ENCODE results near the gene ZNF652.

DNA sequence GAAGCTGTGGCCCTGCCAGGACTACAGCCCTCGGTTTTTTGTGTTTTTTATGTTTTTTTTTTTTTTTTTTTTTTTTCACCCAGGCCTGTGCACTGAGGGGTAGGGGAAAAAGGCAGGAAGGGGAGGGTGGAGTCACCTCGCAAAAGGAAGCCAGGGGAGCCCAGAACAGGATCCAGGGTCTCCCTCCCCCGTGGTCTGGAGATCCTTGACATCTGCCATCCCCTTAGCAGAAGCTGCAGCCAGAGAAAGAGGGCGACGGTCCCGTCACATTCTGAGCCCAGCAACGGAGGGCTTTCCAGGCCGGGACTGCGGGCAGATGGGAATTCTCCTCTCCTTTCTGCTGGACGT lies 102.4 kb downstream of the ZNF652 start:
- no peak for TF ChIP-seq SIN3A (IDR thresholded peaks at IDR 0.05; ENCODE audit: borderline replicate concordance, low read depth, low read length)
- TF ChIP-seq, protein P1, sequence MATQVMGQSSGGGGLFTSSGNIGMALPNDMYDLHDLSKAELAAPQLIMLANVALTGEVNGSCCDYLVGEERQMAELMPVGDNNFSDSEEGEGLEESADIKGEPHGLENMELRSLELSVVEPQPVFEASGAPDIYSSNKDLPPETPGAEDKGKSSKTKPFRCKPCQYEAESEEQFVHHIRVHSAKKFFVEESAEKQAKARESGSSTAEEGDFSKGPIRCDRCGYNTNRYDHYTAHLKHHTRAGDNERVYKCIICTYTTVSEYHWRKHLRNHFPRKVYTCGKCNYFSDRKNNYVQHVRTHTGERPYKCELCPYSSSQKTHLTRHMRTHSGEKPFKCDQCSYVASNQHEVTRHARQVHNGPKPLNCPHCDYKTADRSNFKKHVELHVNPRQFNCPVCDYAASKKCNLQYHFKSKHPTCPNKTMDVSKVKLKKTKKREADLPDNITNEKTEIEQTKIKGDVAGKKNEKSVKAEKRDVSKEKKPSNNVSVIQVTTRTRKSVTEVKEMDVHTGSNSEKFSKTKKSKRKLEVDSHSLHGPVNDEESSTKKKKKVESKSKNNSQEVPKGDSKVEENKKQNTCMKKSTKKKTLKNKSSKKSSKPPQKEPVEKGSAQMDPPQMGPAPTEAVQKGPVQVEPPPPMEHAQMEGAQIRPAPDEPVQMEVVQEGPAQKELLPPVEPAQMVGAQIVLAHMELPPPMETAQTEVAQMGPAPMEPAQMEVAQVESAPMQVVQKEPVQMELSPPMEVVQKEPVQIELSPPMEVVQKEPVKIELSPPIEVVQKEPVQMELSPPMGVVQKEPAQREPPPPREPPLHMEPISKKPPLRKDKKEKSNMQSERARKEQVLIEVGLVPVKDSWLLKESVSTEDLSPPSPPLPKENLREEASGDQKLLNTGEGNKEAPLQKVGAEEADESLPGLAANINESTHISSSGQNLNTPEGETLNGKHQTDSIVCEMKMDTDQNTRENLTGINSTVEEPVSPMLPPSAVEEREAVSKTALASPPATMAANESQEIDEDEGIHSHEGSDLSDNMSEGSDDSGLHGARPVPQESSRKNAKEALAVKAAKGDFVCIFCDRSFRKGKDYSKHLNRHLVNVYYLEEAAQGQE (IDR thresholded peaks at IDR 0.05; ENCODE audit: low read depth, low read length) = no peak
- no peak for TF ChIP-seq CHD2 (IDR thresholded peaks at IDR 0.05; ENCODE audit: low read length, partially characterized antibody)
- TF ChIP-seq, protein P2, sequence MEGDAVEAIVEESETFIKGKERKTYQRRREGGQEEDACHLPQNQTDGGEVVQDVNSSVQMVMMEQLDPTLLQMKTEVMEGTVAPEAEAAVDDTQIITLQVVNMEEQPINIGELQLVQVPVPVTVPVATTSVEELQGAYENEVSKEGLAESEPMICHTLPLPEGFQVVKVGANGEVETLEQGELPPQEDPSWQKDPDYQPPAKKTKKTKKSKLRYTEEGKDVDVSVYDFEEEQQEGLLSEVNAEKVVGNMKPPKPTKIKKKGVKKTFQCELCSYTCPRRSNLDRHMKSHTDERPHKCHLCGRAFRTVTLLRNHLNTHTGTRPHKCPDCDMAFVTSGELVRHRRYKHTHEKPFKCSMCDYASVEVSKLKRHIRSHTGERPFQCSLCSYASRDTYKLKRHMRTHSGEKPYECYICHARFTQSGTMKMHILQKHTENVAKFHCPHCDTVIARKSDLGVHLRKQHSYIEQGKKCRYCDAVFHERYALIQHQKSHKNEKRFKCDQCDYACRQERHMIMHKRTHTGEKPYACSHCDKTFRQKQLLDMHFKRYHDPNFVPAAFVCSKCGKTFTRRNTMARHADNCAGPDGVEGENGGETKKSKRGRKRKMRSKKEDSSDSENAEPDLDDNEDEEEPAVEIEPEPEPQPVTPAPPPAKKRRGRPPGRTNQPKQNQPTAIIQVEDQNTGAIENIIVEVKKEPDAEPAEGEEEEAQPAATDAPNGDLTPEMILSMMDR (IDR thresholded peaks at IDR 0.05) = no peak
